Chondrocyte (in vitro differentiated cells): Measurements from ENCODE around the gene MBD4. TPM values are rescaled to one million over a fixed set of nuclear protein-coding genes. Genes with fewer than 3 reads are reported as not detected.
"Not testable (repeated sequence)": the region's sequence is repeated elsewhere in the genome, so short reads cannot be mapped to it uniquely, and the experiment has no call there.

ENCODE experiments used
- DNase-seq: peaks from one replicate; pipeline ENCODE4 v3.0.0; 2021; ENCODE audit warnings: mixed read lengths, low spot score
- H3K27ac Mint-ChIP-seq: one replicate; pipeline ENCODE4 v1.8.0; 2021; ENCODE audit warnings: mild to moderate bottlenecking, moderate library complexity, mixed read lengths; ENCODE audit not compliant: unreplicated experiment
- H3K27me3 Mint-ChIP-seq: 2 replicates; pipeline ENCODE4 v1.8.0; 2021; ENCODE audit warnings: low read depth, mixed read lengths
- H3K36me3 Mint-ChIP-seq: 2 replicates; pipeline ENCODE4 v1.8.0; 2021; ENCODE audit warnings: low read depth, mixed read lengths
- H3K4me1 Mint-ChIP-seq: 2 replicates; pipeline ENCODE4 v1.8.0; 2021; ENCODE audit warnings: low read depth, mild to moderate bottlenecking, mixed read lengths
- H3K4me3 Mint-ChIP-seq: one replicate; pipeline ENCODE4 v1.8.0; 2021; ENCODE audit warnings: mild to moderate bottlenecking, moderate library complexity, mixed read lengths; ENCODE audit not compliant: unreplicated experiment
- H3K9me3 Mint-ChIP-seq: 2 replicates; pipeline ENCODE4 v1.8.0; 2021; ENCODE audit warnings: low read depth, mixed read lengths
- CTCF ChIP-seq: fragments of 200-600 bp; sonication (generic); IDR thresholded peaks from 2 replicates; pipeline ENCODE4 v1.5.0; 2021; ENCODE audit warnings: antibody characterized with exemption, mild to moderate bottlenecking, moderate library complexity
- total RNA-seq: library from RNA; stranded (reverse); gene quantifications from 3 replicates; pipeline ENCODE4 v1.2.1, GENCODE V29; 2021

Gene MBD4
- total RNA-seq, 1 donor from 2014 or later = 20.6 TPM

GRCh38 chr3:129485721-129486663 is 46.2 kb upstream of the MBD4 start:
- no peak for TF ChIP-seq CTCF
- no peaks in the 10 kb centered on the region for H3K27me3 Mint-ChIP-seq
- H3K36me3 Mint-ChIP-seq = peaks cover 6% of the 10 kb centered on the region
- H3K4me3 Mint-ChIP-seq = no peak overlapping the region
- DNase-seq = no peak
- no peaks in the 10 kb centered on the region for H3K9me3 Mint-ChIP-seq
- peak overlapping the region; percentile 85 for H3K27ac Mint-ChIP-seq
- H3K4me1 Mint-ChIP-seq = peaks cover 37% of the 10 kb centered on the region

- H3K9me3 Mint-ChIP-seq, H3K4me3 Mint-ChIP-seq, DNase-seq, H3K36me3 Mint-ChIP-seq, H3K27me3 Mint-ChIP-seq: not testable (repeated sequence)
- peak overlapping the region; percentile 85 for H3K27ac Mint-ChIP-seq
- H3K4me1 Mint-ChIP-seq = peaks cover 29% of the 10 kb centered on the region
Observed at GRCh38 chr3:129485146-129485545, 45.4 kb upstream of the MBD4 start.

- no peak for TF ChIP-seq CTCF
- no peak overlapping the region for H3K4me3 Mint-ChIP-seq
- H3K36me3 Mint-ChIP-seq = peaks cover 15% of the 10 kb centered on the region
- no peak for DNase-seq
- H3K4me1 Mint-ChIP-seq = peaks cover 29% of the 10 kb centered on the region
- no peaks in the 10 kb centered on the region for H3K27me3 Mint-ChIP-seq
- H3K9me3 Mint-ChIP-seq = no peaks in the 10 kb centered on the region
- H3K27ac Mint-ChIP-seq = no peak overlapping the region
Observed at GRCh38 chr3:129483870-129484269, 44.1 kb upstream of the MBD4 start.

- Mint-ChIP-seq H3K9me3 (no peaks in the 10 kb centered on the region), H3K27ac (no peak overlapping the region), H3K27me3 (no peaks in the 10 kb centered on the region), H3K4me3 (no peak overlapping the region), H3K4me1 (peaks cover 29% of the 10 kb centered on the region), H3K36me3 (peaks cover 18% of the 10 kb centered on the region)
- DNase-seq = no peak
- peak; percentile 38 for TF ChIP-seq CTCF
Observed at GRCh38 chr3:129482721-129483120, 43.0 kb upstream of the MBD4 start.

GRCh38 chr3:129481766-129482332 is 42.1 kb upstream of the MBD4 start:
- peaks cover 21% of the 10 kb centered on the region for H3K36me3 Mint-ChIP-seq
- DNase-seq = no peak
- no peak overlapping the region for H3K4me3 Mint-ChIP-seq
- no peaks in the 10 kb centered on the region for H3K9me3 Mint-ChIP-seq
- peaks cover 25% of the 10 kb centered on the region for H3K4me1 Mint-ChIP-seq
- H3K27me3 Mint-ChIP-seq = no peaks in the 10 kb centered on the region
- no peak for TF ChIP-seq CTCF
- H3K27ac Mint-ChIP-seq = no peak overlapping the region

GRCh38 chr3:129481225-129481765 is 41.5 kb upstream of the MBD4 start:
- not testable (repeated sequence) for H3K4me3 Mint-ChIP-seq, H3K9me3 Mint-ChIP-seq, DNase-seq, H3K27me3 Mint-ChIP-seq, H3K27ac Mint-ChIP-seq
- Mint-ChIP-seq H3K36me3 (peaks cover 27% of the 10 kb centered on the region), H3K4me1 (peaks cover 19% of the 10 kb centered on the region)
